Endometrial microvascular endothelial cells (primary cell): ENCODE data around the gene CD248. TPM values are rescaled to one million over a fixed set of nuclear protein-coding genes. Genes with fewer than 3 reads are reported as not detected.

Experiments
- in situ Hi-C: cut with HindIII; loops from 2 replicates; pipeline ENCODE4 v1.10.0; 2017; ENCODE audit warnings: low sequenced_read_pairs, low pct_unique_long_range_greater_than_20kb; ENCODE audit errors: inconsistent ontology term
- total RNA-seq: library from RNA; depleted of rRNA; stranded (reverse); fragments of >200 nt; gene quantifications from one replicate; pipeline ENCODE4 v1.2.3, GENCODE V29; 2015; ENCODE audit errors: inconsistent ontology term

Gene CD248
- total RNA-seq, 1 donor from 2014 or later, result 2.0 TPM

GRCh38 chr11:66341502-66342126, 24.8 kb upstream of the CD248 start:
- in situ Hi-C loops, result no loop called here

GRCh38 chr11:66340596-66341501, 24.0 kb upstream of the CD248 start:
- in situ Hi-C loops, result no loop called here

- in situ Hi-C loops, result no loop called here
Measured at GRCh38 chr11:66339686-66340483, 23.0 kb upstream of the CD248 start.

GRCh38 chr11:66339162-66339675, 22.4 kb upstream of the CD248 start:
- in situ Hi-C loops, result no loop called here

- in situ Hi-C loops, result no loop called here
Measured at GRCh38 chr11:66338276-66339161, 21.7 kb upstream of the CD248 start.

- in situ Hi-C loops, result no loop called here
Measured at GRCh38 chr11:66337103-66337899, 20.5 kb upstream of the CD248 start.

GRCh38 chr11:66336234-66337102, 19.6 kb upstream of the CD248 start, which contains the start of gene RIN1:
RIN1 (minus strand) TSS chr11:66336434; CDS start chr11:66336402, 32 bp downstream.
- in situ Hi-C loops, result no loop called here

GRCh38 chr11:66335531-66336233, 18.8 kb upstream of the CD248 start:
- in situ Hi-C loops, result no loop called here

GRCh38 chr11:66334605-66335442, 18.0 kb upstream of the CD248 start:
- in situ Hi-C loops, result no loop called here

- in situ Hi-C loops, result no loop called here
Measured at GRCh38 chr11:66333896-66334604, 17.2 kb upstream of the CD248 start.

GRCh38 chr11:66333220-66333877, 16.5 kb upstream of the CD248 start:
- in situ Hi-C loops, result no loop called here

- in situ Hi-C loops, result no loop called here
Measured at GRCh38 chr11:66332371-66333219, 15.8 kb upstream of the CD248 start.
